ENCODE data around the gene RAB5A. TPM values are rescaled to one million over a fixed set of nuclear protein-coding genes. Genes with fewer than 3 reads are reported as not detected.

RAB5A gene
- total and polyA plus RNA-seq, 10 of the 15 experiments (the other 5 are each of a cell fraction or from before 2014, with no cell fraction given): 15.8 to 44.3 (median 29.1) TPM

DNA sequence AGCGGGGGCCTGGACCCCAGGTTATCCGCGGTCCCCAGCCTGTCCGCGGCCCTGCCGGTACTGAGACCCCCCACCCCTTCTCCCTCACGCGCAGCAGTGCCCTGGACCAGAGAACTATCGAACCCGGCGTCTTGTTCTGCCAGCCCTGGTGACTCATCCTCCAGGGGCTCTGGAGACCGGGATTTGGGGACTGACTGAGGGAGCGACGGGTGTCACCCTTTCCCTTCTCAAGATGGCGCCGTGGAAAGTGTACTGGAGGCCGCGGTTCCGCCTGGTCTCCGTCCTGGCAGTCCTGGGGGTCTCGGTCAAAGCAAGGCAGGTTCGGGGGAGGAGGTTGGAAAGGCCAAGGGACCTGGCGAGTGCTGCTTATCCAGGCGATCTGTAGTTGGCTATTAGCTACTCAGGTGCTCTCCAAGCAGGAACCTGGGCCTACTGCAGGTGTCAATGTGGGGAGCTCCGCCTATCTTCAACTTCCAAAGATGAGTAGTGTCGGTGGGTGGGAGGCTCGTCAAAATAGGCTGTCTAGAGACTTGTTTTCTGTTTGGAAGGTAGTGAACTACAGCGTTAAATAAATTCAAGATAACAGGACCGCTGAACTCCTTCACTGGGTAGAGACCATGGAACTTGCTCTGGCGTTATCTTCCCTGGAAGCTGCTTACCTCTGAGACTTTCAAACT, 790 bp downstream of the RAB5A start:
- DNase-seq (ENCODE audit: low read depth, low spot score): no peak
- Histone ChIP-seq H4K20me1 (ENCODE audit: control insufficient read depth, insufficient read depth) (no peaks in the 10 kb centered on the region), H3K27ac (ENCODE audit: control insufficient read depth, insufficient read depth) (peak overlapping the region; percentile 91), H3K4me2 (ENCODE audit: control insufficient read depth, insufficient read depth) (peak overlapping the region; percentile 75), H2AFZ (ENCODE audit: control insufficient read depth, low read depth, low read length) (peak overlapping the region; percentile 54), H3K9me3 (replicated peaks; ENCODE audit: control insufficient read depth, insufficient read depth, low read length) (no peaks in the 10 kb centered on the region), H3K4me3 (peak overlapping the region; percentile 87), H3K4me1 (ENCODE audit: control insufficient read depth, insufficient read depth, low read length) (peaks cover 3% of the 10 kb centered on the region; the same call in 1 of the 2 replicates), H3K36me3 (ENCODE audit: control insufficient read depth in 2 of 2, insufficient read depth in 2 of 2, low read length in 1 of 2) (peaks cover 0 to 15% of the 10 kb centered on the region in 2 experiments; a peak in 2 of 4 replicates), H3K9ac (ENCODE audit: control insufficient read depth, insufficient read depth, low read length) (peak overlapping the region; percentile 89), H3K27me3 (replicated peaks in 1 of 2; ENCODE audit: control insufficient read depth in 2 of 2, insufficient read depth in 2 of 2, low read length in 1 of 2) (no peaks in the 10 kb centered on the region), H3K79me2 (ENCODE audit: control insufficient read depth, insufficient read depth, low read length) (peaks cover 57% of the 10 kb centered on the region)
- peak; percentile 46 for ATAC-seq
- BruUV-seq (replicated peaks): TSS peak; percentile 54
- ChIA-PET SMC1A (ENCODE audit: uncharacterized antibody, unreplicated experiment) (interaction anchor here (0.6 to 1.9 kb wide), 5 partner anchors 17 to 240 kb away, joined by 3 to 4 read pairs (median 3); no protein-coding TSS in a partner anchor), CTCF (interaction anchor here (0.9 to 1.5 kb wide), 2 partner anchors 178 to 240 kb away, joined by 3 to 6 read pairs; no protein-coding TSS in a partner anchor), RAD21 (ENCODE audit: unreplicated experiment) (interaction anchor here (0.6 to 2.3 kb wide), 7 partner anchors 61 to 239 kb away, joined by 3 to 8 read pairs (median 5); partner anchors contain the start of gene KAT2B), POLR2A (interaction anchor here (0.6 to 1.4 kb wide), 5 partner anchors 94 to 240 kb away, joined by 3 to 5 read pairs (median 3); partner anchors contain the start of gene SGO1)
- under 1% methylated on average over 30 of the region's 30 CpGs for WGBS (ENCODE audit: insufficient coverage, insufficient replicate concordance, low lambda C conversion rate, missing lambda C conversion rate)
- in situ Hi-C loops (cut with MboI): loop anchor here (5.0 kb wide), 1 partner anchor 240 kb away; the partner anchor contains the start of gene SGO1
- no peak for TF ChIP-seq NR2C1 (IDR thresholded peaks at IDR 0.05)
- 0 out of 4 replicates have a peak, but pooled peaks of 1 of the 2 experiments have one; percentile 3 for TF ChIP-seq ETV6 (conservative IDR thresholded peaks at IDR 0.05 in 1 of 2, IDR thresholded peaks at IDR 0.05 in 1 of 2; ENCODE audit: borderline replicate concordance in 1 of 2, low read depth in 1 of 2)
- TF ChIP-seq RUNX3 (IDR thresholded peaks at IDR 0.05; ENCODE audit: low read length): peak; percentile 9; the same call in 1 of the 2 replicates
- no peak for TF ChIP-seq POU2F2 (IDR thresholded peaks at IDR 0.05; ENCODE audit: borderline replicate concordance, low read depth, low read length)
- peak; percentile 14; the same call in 1 of the 2 replicates for TF ChIP-seq TAF1 (IDR thresholded peaks at IDR 0.05; ENCODE audit: borderline replicate concordance, low read depth, low read length)
- TF ChIP-seq YY1 (IDR thresholded peaks at IDR 0.05; ENCODE audit: low read depth, low read length): peak; percentile 94
- TF ChIP-seq, protein P1, sequence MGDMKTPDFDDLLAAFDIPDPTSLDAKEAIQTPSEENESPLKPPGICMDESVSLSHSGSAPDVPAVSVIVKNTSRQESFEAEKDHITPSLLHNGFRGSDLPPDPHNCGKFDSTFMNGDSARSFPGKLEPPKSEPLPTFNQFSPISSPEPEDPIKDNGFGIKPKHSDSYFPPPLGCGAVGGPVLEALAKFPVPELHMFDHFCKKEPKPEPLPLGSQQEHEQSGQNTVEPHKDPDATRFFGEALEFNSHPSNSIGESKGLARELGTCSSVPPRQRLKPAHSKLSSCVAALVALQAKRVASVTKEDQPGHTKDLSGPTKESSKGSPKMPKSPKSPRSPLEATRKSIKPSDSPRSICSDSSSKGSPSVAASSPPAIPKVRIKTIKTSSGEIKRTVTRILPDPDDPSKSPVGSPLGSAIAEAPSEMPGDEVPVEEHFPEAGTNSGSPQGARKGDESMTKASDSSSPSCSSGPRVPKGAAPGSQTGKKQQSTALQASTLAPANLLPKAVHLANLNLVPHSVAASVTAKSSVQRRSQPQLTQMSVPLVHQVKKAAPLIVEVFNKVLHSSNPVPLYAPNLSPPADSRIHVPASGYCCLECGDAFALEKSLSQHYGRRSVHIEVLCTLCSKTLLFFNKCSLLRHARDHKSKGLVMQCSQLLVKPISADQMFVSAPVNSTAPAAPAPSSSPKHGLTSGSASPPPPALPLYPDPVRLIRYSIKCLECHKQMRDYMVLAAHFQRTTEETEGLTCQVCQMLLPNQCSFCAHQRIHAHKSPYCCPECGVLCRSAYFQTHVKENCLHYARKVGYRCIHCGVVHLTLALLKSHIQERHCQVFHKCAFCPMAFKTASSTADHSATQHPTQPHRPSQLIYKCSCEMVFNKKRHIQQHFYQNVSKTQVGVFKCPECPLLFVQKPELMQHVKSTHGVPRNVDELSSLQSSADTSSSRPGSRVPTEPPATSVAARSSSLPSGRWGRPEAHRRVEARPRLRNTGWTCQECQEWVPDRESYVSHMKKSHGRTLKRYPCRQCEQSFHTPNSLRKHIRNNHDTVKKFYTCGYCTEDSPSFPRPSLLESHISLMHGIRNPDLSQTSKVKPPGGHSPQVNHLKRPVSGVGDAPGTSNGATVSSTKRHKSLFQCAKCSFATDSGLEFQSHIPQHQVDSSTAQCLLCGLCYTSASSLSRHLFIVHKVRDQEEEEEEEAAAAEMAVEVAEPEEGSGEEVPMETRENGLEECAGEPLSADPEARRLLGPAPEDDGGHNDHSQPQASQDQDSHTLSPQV (IDR thresholded peaks at IDR 0.05): peak; percentile 80; the same call in 1 of the 2 replicates
- TF ChIP-seq HDAC2 (IDR thresholded peaks at IDR 0.05): no peak
- peak; percentile 27; the same call in 1 of the 2 replicates for TF ChIP-seq POLR2AphosphoS5 (IDR thresholded peaks at IDR 0.05; ENCODE audit: low read length)
- peak; percentile 44; the same call in 1 of the 2 replicates for TF ChIP-seq POLR2AphosphoS2 (IDR thresholded peaks at IDR 0.05; ENCODE audit: low read depth, low read length)
- peak; percentile 25; the same call in 1 of the 2 replicates for TF ChIP-seq HCFC1 (IDR thresholded peaks at IDR 0.05; ENCODE audit: low read length)
- TF ChIP-seq CHD1 (IDR thresholded peaks at IDR 0.05; ENCODE audit: low read depth, low read length): peak; percentile 27; the same call in 1 of the 2 replicates
- peak; percentile 38; the same call in 1 of the 2 replicates for TF ChIP-seq CBFB (IDR thresholded peaks at IDR 0.05; ENCODE audit: low read depth)
- no peak for TF ChIP-seq CREB1 (IDR thresholded peaks at IDR 0.05; ENCODE audit: low read depth)
- TF ChIP-seq RB1 (IDR thresholded peaks at IDR 0.05; ENCODE audit: borderline replicate concordance): peak; percentile 48; the same call in 1 of the 2 replicates
- FAIRE-seq: peak; percentile 49
- intact Hi-C loops (cut with micrococcal nuclease; ENCODE audit: unreplicated experiment): loop anchor here (1.0 to 5.0 kb wide), 4 partner anchors 15 to 239 kb away; partner anchors contain the start of gene SGO1
